CD4-positive, alpha-beta T cell (primary cell): ENCODE results near the gene HOXA5. TPM values are rescaled to one million over a fixed set of nuclear protein-coding genes. Genes with fewer than 3 reads are reported as not detected.

Experiments
- ATAC-seq: fragments of 200-7000 bp; cut with Tn5 transposase; one replicate; pipeline ENCODE4 v1.10.0; 2022; ENCODE audit warnings: mild to moderate bottlenecking; ENCODE audit not compliant: poor library complexity
- CTCF ChIA-PET: fragments of 350-600 bp; sonication (Branson Sonifier 250); formaldehyde crosslinking; loops from one replicate; lab custom pipeline; 2021; ENCODE audit warnings: antibody characterized with exemption, inconsistent platforms; lab: Charles Lee
- POLR2A ChIA-PET: fragments of 350-600 bp; sonication (Branson Sonifier 250); formaldehyde crosslinking; loops from one replicate; lab custom pipeline; 2021; ENCODE audit warnings: antibody characterized with exemption, inconsistent platforms; lab: Charles Lee
- DNase-seq, 14 experiments: peaks; one replicate each; pipeline ENCODE4 v3.0.0-alpha.2; 2013 to 2020; ENCODE audit warnings: mixed read lengths in 2 of 14
- H3K27ac ChIP-seq, 2 donors: one replicate each; pipeline versions ENCODE4 v1.5.1 to v1.7.0; 2013; ENCODE audit warnings: low read length in 2 of 2, low read depth in 1 of 2, mild to moderate bottlenecking in 1 of 2
- H3K27me3 ChIP-seq, 2 experiments: 1 replicate in 1 of 2; 2 replicates in 1 of 2; pipeline versions ENCODE4 v1.6.1 to v1.7.0; 2013; ENCODE audit warnings: low read length in 2 of 2, control low read depth in 1 of 2, mild to moderate bottlenecking in 1 of 2, moderate library complexity in 1 of 2; ENCODE audit not compliant: insufficient read depth in 2 of 2, control insufficient read depth in 1 of 2
- H3K36me3 ChIP-seq: one replicate; pipeline ENCODE4 v1.6.1; 2013; ENCODE audit warnings: low read length, control low read depth; ENCODE audit not compliant: insufficient read depth
- H3K4me1 ChIP-seq: one replicate; pipeline ENCODE4 v1.6.1; 2013; ENCODE audit warnings: low read length, control low read depth; ENCODE audit not compliant: insufficient read depth
- H3K4me3 ChIP-seq: one replicate; pipeline ENCODE4 v1.5.1; 2013; ENCODE audit warnings: mild to moderate bottlenecking, low read length, moderate library complexity
- H3K9me3 ChIP-seq, 2 experiments: 1 replicate in 1 of 2; 2 replicates in 1 of 2; pipeline versions ENCODE4 v1.6.1 to v1.7.0; 2013; ENCODE audit warnings: low read length in 2 of 2, mild to moderate bottlenecking in 2 of 2, control low read depth in 1 of 2, moderate library complexity in 1 of 2; ENCODE audit not compliant: control insufficient read depth in 1 of 2, insufficient read depth in 1 of 2
- H3K27ac Mint-ChIP-seq: one replicate; pipeline ENCODE4 v1.8.0; 2020; ENCODE audit warnings: mixed read lengths
- H3K27me3 Mint-ChIP-seq: one replicate; pipeline ENCODE4 v1.8.0; 2021; ENCODE audit warnings: mixed read lengths
- H3K36me3 Mint-ChIP-seq: one replicate; pipeline ENCODE4 v1.8.0; 2021; ENCODE audit warnings: low read depth, mixed read lengths
- H3K4me1 Mint-ChIP-seq: one replicate; pipeline ENCODE4 v1.8.0; 2021; ENCODE audit warnings: low read depth, mixed read lengths
- H3K4me3 Mint-ChIP-seq: one replicate; pipeline ENCODE4 v1.8.0; 2020; ENCODE audit warnings: mild to moderate bottlenecking, mixed read lengths
- H3K9me3 Mint-ChIP-seq: one replicate; pipeline ENCODE4 v1.8.0; 2020; ENCODE audit warnings: mixed read lengths
- CTCF ChIP-seq: fragments of 200-600 bp; IDR thresholded peaks from one replicate; pipeline ENCODE4 v1.8.0; 2022; ENCODE audit warnings: antibody characterized with exemption, mild to moderate bottlenecking
- intact Hi-C, 2 experiments: fragments of 100-400 bp; cut with DNase I in 1 of 2; cut with micrococcal nuclease in 1 of 2; formaldehyde crosslinking; loops; one replicate each; pipeline versions ENCODE4 v1.15.1 to v1.9.0; 2023 to 2025; cut with DNase I, micrococcal nuclease
- total RNA-seq, 174 experiments: library from RNA in 2 of 174; stranded (reverse) in 2 of 174; gene quantifications; one replicate each; pipeline ENCODE4 v1.2.3 and lab custom pipeline; 2021 to 2026

Gene HOXA5
- total RNA-seq, 2 experiments from 2014 or later: not detected

- no peak overlapping the region for H3K4me3 ChIP-seq
- no peak overlapping the region for H3K27ac ChIP-seq
- no peaks in the 10 kb centered on the region for H3K36me3 Mint-ChIP-seq
- ATAC-seq: no peak
- H3K9me3 Mint-ChIP-seq: no peaks in the 10 kb centered on the region
- TF ChIP-seq CTCF: no peak
- H3K4me1 ChIP-seq: peaks cover 51% of the 10 kb centered on the region
- H3K27me3 ChIP-seq: peaks cover 68 to 78% of the 10 kb centered on the region in 2 experiments
- no peak overlapping the region for H3K4me3 Mint-ChIP-seq
- peaks cover 34% of the 10 kb centered on the region for H3K4me1 Mint-ChIP-seq
- intact Hi-C loops: loop anchor here in 1 of 2 experiments (10.0 kb wide), 2 partner anchors 235 to 1245 kb away; partner anchors contain the start of gene SKAP2
- DNase-seq: no peak
- ChIA-PET CTCF (no interaction called here), POLR2A (no interaction called here)
- peaks cover 91% of the 10 kb centered on the region for H3K27me3 Mint-ChIP-seq
- peaks cover 0 to 21% of the 10 kb centered on the region in 2 experiments for H3K9me3 ChIP-seq
- no peaks in the 10 kb centered on the region for H3K36me3 ChIP-seq
- no peak overlapping the region for H3K27ac Mint-ChIP-seq
Measured at GRCh38 chr7:27099453-27100370, 43.8 kb downstream of the HOXA5 start.

- intact Hi-C loops: loop anchor here in 1 of 2 experiments (10.0 kb wide), 2 partner anchors 234 to 1244 kb away; partner anchors contain the start of gene SKAP2
- TF ChIP-seq CTCF: no peak
- DNase-seq (no peak), ATAC-seq (no peak)
- Histone ChIP-seq H3K27ac (no peak overlapping the region), H3K36me3 (no peaks in the 10 kb centered on the region), H3K9me3 (peaks cover 0 to 25% of the 10 kb centered on the region in 2 experiments), H3K27me3 (peaks cover 68 to 78% of the 10 kb centered on the region in 2 experiments), H3K4me3 (no peak overlapping the region), H3K4me1 (peaks cover 56% of the 10 kb centered on the region)
- Mint-ChIP-seq H3K27ac (no peak overlapping the region), H3K36me3 (no peaks in the 10 kb centered on the region), H3K4me1 (peaks cover 38% of the 10 kb centered on the region), H3K4me3 (peak overlapping the region; percentile 13), H3K9me3 (no peaks in the 10 kb centered on the region), H3K27me3 (peaks cover 91% of the 10 kb centered on the region)
- ChIA-PET POLR2A (no interaction called here), CTCF (no interaction called here)
Measured at GRCh38 chr7:27098578-27099451, 44.7 kb downstream of the HOXA5 start.
